ENCODE results near the gene LAMA3.
A peak's percentile ranks its signal among the peaks of the same experiment; 100 is the strongest.

LAMA3 gene

DNA sequence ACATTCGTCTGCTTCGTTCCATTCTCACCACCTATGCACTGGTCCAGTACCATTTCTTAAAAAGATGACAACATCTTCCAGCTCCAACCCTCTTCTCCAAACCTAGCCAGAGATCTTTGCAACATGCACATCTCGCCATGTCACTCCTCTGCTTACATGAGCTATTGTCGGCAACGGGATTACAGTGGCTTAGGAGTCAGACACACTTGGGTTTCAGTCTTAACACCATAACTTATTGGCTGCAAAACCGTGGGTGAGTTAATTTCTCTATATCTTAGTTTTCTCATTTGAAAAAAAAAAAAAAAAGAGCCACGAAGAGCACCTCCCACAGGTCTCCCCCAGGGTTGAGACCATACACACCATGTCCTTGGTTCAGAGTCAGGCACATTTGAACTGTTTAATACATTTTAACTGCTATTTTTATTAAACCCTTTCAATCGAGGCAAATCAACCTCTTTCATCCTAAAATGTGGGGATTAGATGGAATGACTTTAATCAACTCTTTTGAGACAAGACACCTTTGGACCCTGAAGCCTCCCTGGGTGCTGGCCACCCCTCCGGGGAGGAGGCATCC lies 27.4 kb upstream of the LAMA3 start:
- Histone ChIP-seq H3K9ac (ENCODE audit: low read length) (peak overlapping the region; percentile 86), H4K91ac (ENCODE audit: low read length) (no peak overlapping the region), H3K27me3 (ENCODE audit: control insufficient read depth in 1 of 2, insufficient read depth in 1 of 2, low read length in 2 of 2) (peaks cover 0 to 23% of the 10 kb centered on the region in 2 experiments), H3K27ac (ENCODE audit: low read length, poor library complexity, severe bottlenecking) (no peak overlapping the region), H3K4ac (ENCODE audit: low read depth in 1 of 2, low read length in 2 of 2) (no peak overlapping the region), H2BK120ac (ENCODE audit: low read depth, low read length) (no peak overlapping the region), H4K8ac (ENCODE audit: low read length) (no peak overlapping the region), H2AK5ac (ENCODE audit: low read length, severe bottlenecking) (no peak overlapping the region), H2BK15ac (ENCODE audit: low read depth, poor library complexity, severe bottlenecking) (no peak overlapping the region), H2BK12ac (ENCODE audit: low read length in 2 of 2) (no peak overlapping the region), H3K4me1 (ENCODE audit: control insufficient read depth, insufficient read depth, low read depth, low read length) (peaks cover 7% of the 10 kb centered on the region), H3K14ac (ENCODE audit: low read length in 2 of 2) (peak overlapping the region in 1 of 2 experiments; percentile 7), H3K4me3 (ENCODE audit: insufficient read depth in 1 of 2, low read depth in 1 of 2, low read length in 2 of 2) (peak overlapping the region; percentile 63 to 90), H3K4me2 (ENCODE audit: low read length, poor library complexity, severe bottlenecking) (peak overlapping the region; percentile 66), H3K18ac (ENCODE audit: low read depth in 1 of 2, low read length in 2 of 2) (no peak overlapping the region), H3K23ac (ENCODE audit: low read length in 2 of 2) (peak overlapping the region in 1 of 2 experiments; percentile 34), H2BK5ac (ENCODE audit: low read depth, low read length, poor library complexity, severe bottlenecking) (no peak overlapping the region), H3K79me1 (replicated peaks; ENCODE audit: low read length, poor library complexity, severe bottlenecking) (no peaks in the 10 kb centered on the region), H3K9me3 (ENCODE audit: control insufficient read depth, low read length) (no peaks in the 10 kb centered on the region), H2AFZ (ENCODE audit: low read depth, low read length) (no peak overlapping the region), H3K36me3 (ENCODE audit: control insufficient read depth in 1 of 2, insufficient read depth in 2 of 2, low read depth in 1 of 2, low read length in 2 of 2) (no peaks in the 10 kb centered on the region)
- WGBS: 72% methylated on average over 9 of the region's 9 CpGs
- peak; percentile 2 for DNase-seq

DNA sequence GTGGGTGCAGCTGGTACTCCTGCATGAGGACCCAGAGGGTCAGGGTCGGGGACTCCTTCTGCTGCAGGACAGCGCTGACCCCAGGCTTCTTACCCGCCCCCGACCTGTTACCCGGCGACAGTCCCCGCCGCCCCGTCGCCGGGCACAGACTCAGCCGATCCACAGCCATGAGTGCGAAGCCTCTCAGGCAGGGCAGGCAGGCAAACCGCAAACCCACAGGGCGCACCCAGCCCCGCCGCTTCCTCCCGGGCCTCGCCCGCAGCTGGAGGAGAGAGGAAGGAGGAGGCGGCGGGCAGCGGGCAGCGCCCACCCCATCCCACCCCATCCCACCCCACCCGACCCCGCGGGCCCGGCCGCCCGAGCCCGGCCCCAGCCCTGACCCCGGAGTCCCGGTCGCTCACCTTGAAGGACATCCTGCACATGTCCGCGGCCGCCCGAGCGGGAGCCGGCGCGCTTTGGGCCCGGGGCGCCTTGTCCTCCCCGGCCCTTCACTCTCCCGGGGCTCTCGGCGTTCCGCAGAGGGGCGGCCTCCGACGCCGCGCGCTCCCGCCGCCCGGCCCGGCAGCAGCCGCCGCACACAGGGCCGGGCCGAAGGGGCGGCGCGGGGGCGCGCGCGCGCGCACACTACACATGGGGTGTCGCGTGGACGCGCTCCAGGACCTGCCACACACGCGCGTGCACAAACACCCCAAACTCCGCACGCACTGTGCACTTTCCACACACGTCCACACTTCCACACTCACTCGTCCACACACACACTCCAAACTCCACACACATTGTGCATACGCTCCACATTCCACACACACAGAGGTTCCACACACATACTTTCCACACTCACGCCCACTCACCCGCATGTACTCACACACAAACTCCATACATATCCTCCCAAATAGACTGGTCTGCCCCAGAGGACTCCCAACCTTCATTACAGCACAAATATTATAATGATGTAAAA lies 26.7 kb upstream of the LAMA3 start, which contains the start of gene ANKRD29:
Gene ANKRD29 (minus strand): TSS at position 603 of the 955 bp plus-strand sequence. CDS start 181 bp downstream, at position 422.
- H3K9ac ChIP-seq (ENCODE audit: low read length): peak within 1 kb of the TSS; percentile 86
- no peaks in the 10 kb centered on the region for H3K36me3 ChIP-seq (ENCODE audit: control insufficient read depth in 1 of 2, insufficient read depth in 2 of 2, low read depth in 1 of 2, low read length in 2 of 2)
- no peak within 1 kb of the TSS for H2AFZ ChIP-seq (ENCODE audit: low read depth, low read length)
- H3K27me3 ChIP-seq (ENCODE audit: control insufficient read depth in 1 of 2, insufficient read depth in 1 of 2, low read length in 2 of 2): peaks cover 0 to 23% of the 10 kb centered on the region in 2 experiments
- H2BK120ac ChIP-seq (ENCODE audit: low read depth, low read length): no peak within 1 kb of the TSS
- H3K4ac ChIP-seq (ENCODE audit: low read depth in 1 of 2, low read length in 2 of 2): no peak within 1 kb of the TSS
- peak; percentile 25 for DNase-seq
- no peak within 1 kb of the TSS for H2BK12ac ChIP-seq (ENCODE audit: low read length in 2 of 2)
- H2BK5ac ChIP-seq (ENCODE audit: low read depth, low read length, poor library complexity, severe bottlenecking): no peak within 1 kb of the TSS
- no peak within 1 kb of the TSS for H4K8ac ChIP-seq (ENCODE audit: low read length)
- H2AK5ac ChIP-seq (ENCODE audit: low read length, severe bottlenecking): no peak within 1 kb of the TSS
- peaks cover 7% of the 10 kb centered on the region for H3K4me1 ChIP-seq (ENCODE audit: control insufficient read depth, insufficient read depth, low read depth, low read length)
- H2BK15ac ChIP-seq (ENCODE audit: low read depth, poor library complexity, severe bottlenecking): peak within 1 kb of the TSS; percentile 95
- no peaks in the 10 kb centered on the region for H3K9me3 ChIP-seq (ENCODE audit: control insufficient read depth, low read length)
- no peak within 1 kb of the TSS for H4K91ac ChIP-seq (ENCODE audit: low read length)
- no peaks in the 10 kb centered on the region for H3K79me1 ChIP-seq (replicated peaks; ENCODE audit: low read length, poor library complexity, severe bottlenecking)
- peak within 1 kb of the TSS in 1 of 2 experiments; percentile 7 for H3K14ac ChIP-seq (ENCODE audit: low read length in 2 of 2)
- H3K23ac ChIP-seq (ENCODE audit: low read length in 2 of 2): peak within 1 kb of the TSS in 1 of 2 experiments; percentile 34
- H3K18ac ChIP-seq (ENCODE audit: low read depth in 1 of 2, low read length in 2 of 2): no peak within 1 kb of the TSS
- H3K4me3 ChIP-seq (ENCODE audit: insufficient read depth in 1 of 2, low read depth in 1 of 2, low read length in 2 of 2): peak within 1 kb of the TSS; percentile 63 to 90
- no peak within 1 kb of the TSS for H3K27ac ChIP-seq (ENCODE audit: low read length, poor library complexity, severe bottlenecking)
- 7% methylated on average over 45 of the region's 86 CpGs for WGBS
- H3K4me2 ChIP-seq (ENCODE audit: low read length, poor library complexity, severe bottlenecking): peak within 1 kb of the TSS; percentile 66

DNA sequence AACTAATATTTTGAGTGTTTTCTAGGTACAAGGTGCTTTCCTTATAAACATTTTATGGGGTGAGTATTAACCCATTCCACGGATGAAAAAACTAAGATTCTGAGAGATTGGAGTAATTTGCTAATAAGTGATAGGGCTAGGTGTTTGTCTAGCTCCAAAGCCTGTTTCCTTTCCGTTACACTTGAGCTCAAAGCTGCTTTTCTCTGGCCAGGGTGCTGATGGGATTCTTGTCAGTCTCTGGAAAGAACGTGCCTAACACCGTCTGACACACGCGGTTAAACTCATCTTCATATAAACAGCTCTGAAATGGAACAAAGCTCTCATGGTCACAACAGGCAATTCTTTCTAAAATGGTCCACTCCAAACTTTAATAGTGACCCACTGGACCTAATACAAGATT lies 24.6 kb upstream of the LAMA3 start:
- no peak overlapping the region for H3K4me3 ChIP-seq (ENCODE audit: insufficient read depth in 1 of 2, low read depth in 1 of 2, low read length in 2 of 2)
- H3K14ac ChIP-seq (ENCODE audit: low read length in 2 of 2): no peak overlapping the region
- no peak overlapping the region for H3K27ac ChIP-seq (ENCODE audit: low read length, poor library complexity, severe bottlenecking)
- H2BK120ac ChIP-seq (ENCODE audit: low read depth, low read length): no peak overlapping the region
- no peak overlapping the region for H3K4ac ChIP-seq (ENCODE audit: low read depth in 1 of 2, low read length in 2 of 2)
- peaks cover 0 to 31% of the 10 kb centered on the region in 2 experiments for H3K27me3 ChIP-seq (ENCODE audit: control insufficient read depth in 1 of 2, insufficient read depth in 1 of 2, low read length in 2 of 2)
- no peak for DNase-seq
- no peak overlapping the region for H2BK12ac ChIP-seq (ENCODE audit: low read length in 2 of 2)
- H2BK15ac ChIP-seq (ENCODE audit: low read depth, poor library complexity, severe bottlenecking): no peak overlapping the region
- no peak overlapping the region for H3K23ac ChIP-seq (ENCODE audit: low read length in 2 of 2)
- H3K79me1 ChIP-seq (replicated peaks; ENCODE audit: low read length, poor library complexity, severe bottlenecking): no peaks in the 10 kb centered on the region
- no peak overlapping the region for H2BK5ac ChIP-seq (ENCODE audit: low read depth, low read length, poor library complexity, severe bottlenecking)
- no peaks in the 10 kb centered on the region for H3K36me3 ChIP-seq (ENCODE audit: control insufficient read depth in 1 of 2, insufficient read depth in 2 of 2, low read depth in 1 of 2, low read length in 2 of 2)
- no peaks in the 10 kb centered on the region for H3K9me3 ChIP-seq (ENCODE audit: control insufficient read depth, low read length)
- no peak overlapping the region for H2AFZ ChIP-seq (ENCODE audit: low read depth, low read length)
- no peak overlapping the region for H4K8ac ChIP-seq (ENCODE audit: low read length)
- peaks cover 7% of the 10 kb centered on the region for H3K4me1 ChIP-seq (ENCODE audit: control insufficient read depth, insufficient read depth, low read depth, low read length)
- no peak overlapping the region for H2AK5ac ChIP-seq (ENCODE audit: low read length, severe bottlenecking)
- 79% methylated on average over 6 of the region's 6 CpGs for WGBS
- no peak overlapping the region for H3K4me2 ChIP-seq (ENCODE audit: low read length, poor library complexity, severe bottlenecking)
- H4K91ac ChIP-seq (ENCODE audit: low read length): no peak overlapping the region
- no peak overlapping the region for H3K18ac ChIP-seq (ENCODE audit: low read depth in 1 of 2, low read length in 2 of 2)
- H3K9ac ChIP-seq (ENCODE audit: low read length): no peak overlapping the region

DNA sequence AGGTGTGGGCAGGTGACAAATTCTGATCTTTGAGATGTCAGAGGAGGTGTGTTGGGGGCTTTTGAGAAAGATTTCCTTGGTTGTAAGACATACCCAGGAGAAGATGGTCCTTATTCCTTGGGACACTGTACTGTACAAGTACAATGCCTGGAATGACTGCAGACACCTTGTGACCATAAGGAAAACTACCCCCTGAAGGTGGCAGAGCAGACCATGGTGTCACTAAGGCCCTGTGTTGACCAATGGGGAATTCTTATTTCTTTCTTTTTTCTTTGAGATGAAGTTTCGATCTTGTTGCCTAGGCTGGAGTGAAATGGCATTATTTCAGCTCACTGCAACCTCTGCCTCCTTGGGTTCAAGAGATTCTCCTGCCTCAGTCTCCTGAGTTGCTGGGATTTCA lies 22.1 kb upstream of the LAMA3 start:
- Histone ChIP-seq H4K91ac (ENCODE audit: low read length) (no peak overlapping the region), H2BK12ac (ENCODE audit: low read length in 2 of 2) (no peak overlapping the region), H3K9ac (ENCODE audit: low read length) (no peak overlapping the region), H3K4me1 (ENCODE audit: control insufficient read depth, insufficient read depth, low read depth, low read length) (peaks cover 7% of the 10 kb centered on the region), H2BK5ac (ENCODE audit: low read depth, low read length, poor library complexity, severe bottlenecking) (no peak overlapping the region), H3K27me3 (ENCODE audit: control insufficient read depth in 1 of 2, insufficient read depth in 1 of 2, low read length in 2 of 2) (peaks cover 0 to 14% of the 10 kb centered on the region in 2 experiments), H3K36me3 (ENCODE audit: control insufficient read depth in 1 of 2, insufficient read depth in 2 of 2, low read depth in 1 of 2, low read length in 2 of 2) (no peaks in the 10 kb centered on the region), H3K27ac (ENCODE audit: low read length, poor library complexity, severe bottlenecking) (no peak overlapping the region), H3K4ac (ENCODE audit: low read depth in 1 of 2, low read length in 2 of 2) (no peak overlapping the region), H4K8ac (ENCODE audit: low read length) (no peak overlapping the region), H2BK120ac (ENCODE audit: low read depth, low read length) (no peak overlapping the region), H3K4me3 (ENCODE audit: insufficient read depth in 1 of 2, low read depth in 1 of 2, low read length in 2 of 2) (no peak overlapping the region), H3K9me3 (ENCODE audit: control insufficient read depth, low read length) (no peaks in the 10 kb centered on the region), H3K18ac (ENCODE audit: low read depth in 1 of 2, low read length in 2 of 2) (no peak overlapping the region), H2AFZ (ENCODE audit: low read depth, low read length) (no peak overlapping the region), H3K4me2 (ENCODE audit: low read length, poor library complexity, severe bottlenecking) (no peak overlapping the region), H3K14ac (ENCODE audit: low read length in 2 of 2) (no peak overlapping the region), H3K79me1 (replicated peaks; ENCODE audit: low read length, poor library complexity, severe bottlenecking) (no peaks in the 10 kb centered on the region), H3K23ac (ENCODE audit: low read length in 2 of 2) (no peak overlapping the region), H2BK15ac (ENCODE audit: low read depth, poor library complexity, severe bottlenecking) (no peak overlapping the region), H2AK5ac (ENCODE audit: low read length, severe bottlenecking) (no peak overlapping the region)
- no peak for DNase-seq
- WGBS: 56% methylated on average over 1 of the region's 1 CpG
